ENCODE results near the gene DPY19L1.
"Not testable (repeated sequence)": the region's sequence is repeated elsewhere in the genome, so short reads cannot be mapped to it uniquely, and the experiment has no call there.

DNA sequence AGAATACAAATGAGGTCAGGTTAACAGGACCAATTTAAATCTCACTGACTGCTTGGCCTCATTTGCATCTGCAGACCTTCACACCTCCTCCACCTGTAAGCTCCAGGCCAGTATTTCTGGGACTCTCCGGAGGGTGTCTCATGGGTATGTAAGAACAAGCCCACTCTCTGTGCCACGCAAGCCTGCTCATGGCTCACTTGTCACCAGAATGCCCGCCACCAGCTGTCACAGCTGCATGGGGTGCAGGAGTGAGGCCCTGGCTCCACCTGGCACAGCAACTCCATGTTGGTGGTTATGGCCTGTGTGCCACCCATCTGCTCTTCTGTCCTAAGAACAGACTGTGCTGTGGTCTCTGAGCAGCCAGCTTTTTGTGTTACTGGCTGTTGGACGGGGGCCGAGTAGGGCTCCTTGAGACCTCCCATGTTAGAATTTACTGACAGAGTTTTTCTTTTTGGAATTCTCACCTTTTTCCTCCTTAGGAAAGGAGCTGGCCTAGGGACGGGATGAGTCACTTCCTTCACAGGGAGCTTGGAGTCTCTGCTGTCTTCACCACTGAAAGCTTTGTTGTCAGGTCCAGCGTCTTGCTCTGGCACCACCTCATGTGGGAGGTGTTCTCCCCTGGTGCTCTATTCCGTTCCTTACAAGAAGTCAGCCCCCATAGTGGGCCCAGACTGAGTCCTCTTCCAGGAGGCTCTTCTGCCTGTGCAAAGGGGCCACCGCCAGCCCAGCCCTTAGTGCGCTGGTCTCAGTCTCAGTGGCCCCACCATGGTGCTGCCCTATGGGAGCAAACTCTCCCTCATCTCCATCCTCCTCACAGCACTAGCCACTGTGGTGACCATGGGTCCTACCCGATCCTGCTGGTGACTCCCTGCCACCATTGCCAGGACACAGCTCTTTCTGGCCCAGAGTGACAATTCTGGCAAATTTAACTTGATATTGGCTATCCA lies 20.5 kb upstream of the DPY19L1 start:
- TF ChIP-seq, protein P1, sequence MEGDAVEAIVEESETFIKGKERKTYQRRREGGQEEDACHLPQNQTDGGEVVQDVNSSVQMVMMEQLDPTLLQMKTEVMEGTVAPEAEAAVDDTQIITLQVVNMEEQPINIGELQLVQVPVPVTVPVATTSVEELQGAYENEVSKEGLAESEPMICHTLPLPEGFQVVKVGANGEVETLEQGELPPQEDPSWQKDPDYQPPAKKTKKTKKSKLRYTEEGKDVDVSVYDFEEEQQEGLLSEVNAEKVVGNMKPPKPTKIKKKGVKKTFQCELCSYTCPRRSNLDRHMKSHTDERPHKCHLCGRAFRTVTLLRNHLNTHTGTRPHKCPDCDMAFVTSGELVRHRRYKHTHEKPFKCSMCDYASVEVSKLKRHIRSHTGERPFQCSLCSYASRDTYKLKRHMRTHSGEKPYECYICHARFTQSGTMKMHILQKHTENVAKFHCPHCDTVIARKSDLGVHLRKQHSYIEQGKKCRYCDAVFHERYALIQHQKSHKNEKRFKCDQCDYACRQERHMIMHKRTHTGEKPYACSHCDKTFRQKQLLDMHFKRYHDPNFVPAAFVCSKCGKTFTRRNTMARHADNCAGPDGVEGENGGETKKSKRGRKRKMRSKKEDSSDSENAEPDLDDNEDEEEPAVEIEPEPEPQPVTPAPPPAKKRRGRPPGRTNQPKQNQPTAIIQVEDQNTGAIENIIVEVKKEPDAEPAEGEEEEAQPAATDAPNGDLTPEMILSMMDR (IDR thresholded peaks at IDR 0.05 in 4 of 5, conservative IDR thresholded peaks at IDR 0.05 in 1 of 5), result not testable (repeated sequence)
- not testable (repeated sequence) for TF ChIP-seq POLR2A (IDR thresholded peaks at IDR 0.05)
